Stimulated activated CD4-positive, alpha-beta T cell treated with anti-CD3 and anti-CD28 coated beads, Interleukin-2, amount 100 ng/mL, for 4 hours (primary cell): ENCODE measurements around the gene BRF1.
"Not testable (repeated sequence)": the region's sequence is repeated elsewhere in the genome, so short reads cannot be mapped to it uniquely, and the experiment has no call there.

Experiments used
- DNase-seq: peaks from one replicate; pipeline ENCODE4 v3.0.0-alpha.2; 2020; ENCODE audit warnings: low read depth

BRF1 gene

GRCh38 chr14:105290621-105291346, 10.0 kb downstream of the BRF1 start:
- no peak for DNase-seq

DNA sequence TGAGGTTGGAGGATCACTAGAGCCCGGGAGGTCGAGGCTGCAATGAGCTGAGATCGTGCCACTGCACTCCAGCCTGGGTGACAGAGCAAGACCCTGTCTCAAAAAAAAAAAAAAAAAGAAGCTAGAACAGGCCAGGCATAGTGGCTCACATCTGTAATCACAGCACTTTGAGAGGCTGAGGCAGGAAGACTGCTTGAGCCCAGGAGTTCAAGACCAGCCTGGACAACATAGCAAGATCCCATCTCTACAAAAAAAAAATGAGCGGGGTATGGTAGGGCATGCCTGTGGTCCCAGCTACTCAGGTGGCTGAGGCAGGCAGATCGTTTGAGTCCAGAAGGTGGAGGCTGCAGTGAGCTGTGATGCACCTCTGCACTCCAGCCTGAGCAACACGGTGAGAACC, 11.9 kb downstream of the BRF1 start:
- DNase-seq, result not testable (repeated sequence)

DNA sequence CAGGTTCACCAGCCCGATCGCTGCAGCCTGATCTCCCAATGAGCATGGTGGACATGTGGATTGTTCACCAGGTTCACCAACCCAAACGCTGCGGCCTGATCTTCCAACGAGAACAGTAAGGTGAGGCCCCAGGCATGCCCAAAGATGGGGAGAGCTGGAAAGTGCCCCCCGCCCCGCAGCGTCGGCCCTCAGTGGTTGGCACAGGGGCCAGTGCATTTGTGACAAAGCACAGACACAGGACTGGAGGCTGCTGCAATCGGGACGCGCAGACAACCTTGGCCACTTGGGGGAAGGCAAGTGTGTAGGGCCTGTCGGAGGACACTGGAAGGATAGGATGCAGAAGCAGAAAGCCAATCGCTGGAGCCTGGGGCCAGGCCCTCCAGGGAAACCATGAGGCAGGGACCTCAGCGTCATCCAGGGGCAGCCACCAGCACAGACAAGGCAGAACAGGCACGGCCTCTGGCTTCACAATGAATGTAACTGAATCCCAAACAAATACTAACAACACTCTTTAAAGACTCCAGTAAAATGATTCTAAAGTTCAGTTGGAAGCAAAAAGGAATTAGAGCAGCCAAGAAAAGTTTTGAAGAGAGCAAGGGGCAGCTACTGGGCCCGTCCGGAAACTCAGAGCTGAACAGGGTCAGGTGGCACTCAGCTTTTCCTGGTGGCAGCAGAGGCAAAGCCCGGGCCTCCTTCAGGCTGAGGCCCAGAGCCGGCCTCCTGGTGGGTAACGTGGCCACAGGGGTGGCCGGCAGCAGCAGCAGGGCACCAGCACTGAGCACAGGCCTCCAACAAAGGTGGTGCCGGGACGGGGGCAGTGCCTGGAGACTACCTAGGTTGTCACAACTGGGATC, 13.3 kb downstream of the BRF1 start:
- DNase-seq, result no peak

- DNase-seq, result no peak
These were observed 14.0 kb downstream of the BRF1 start for GRCh38 chr14:105286759-105287144.

- DNase-seq, result no peak
These were observed 15.6 kb downstream of the BRF1 start for GRCh38 chr14:105285174-105285573.

GRCh38 chr14:105283899-105284298, 16.9 kb downstream of the BRF1 start:
- no peak for DNase-seq

GRCh38 chr14:105283028-105283427, 17.8 kb downstream of the BRF1 start:
- no peak for DNase-seq

DNA sequence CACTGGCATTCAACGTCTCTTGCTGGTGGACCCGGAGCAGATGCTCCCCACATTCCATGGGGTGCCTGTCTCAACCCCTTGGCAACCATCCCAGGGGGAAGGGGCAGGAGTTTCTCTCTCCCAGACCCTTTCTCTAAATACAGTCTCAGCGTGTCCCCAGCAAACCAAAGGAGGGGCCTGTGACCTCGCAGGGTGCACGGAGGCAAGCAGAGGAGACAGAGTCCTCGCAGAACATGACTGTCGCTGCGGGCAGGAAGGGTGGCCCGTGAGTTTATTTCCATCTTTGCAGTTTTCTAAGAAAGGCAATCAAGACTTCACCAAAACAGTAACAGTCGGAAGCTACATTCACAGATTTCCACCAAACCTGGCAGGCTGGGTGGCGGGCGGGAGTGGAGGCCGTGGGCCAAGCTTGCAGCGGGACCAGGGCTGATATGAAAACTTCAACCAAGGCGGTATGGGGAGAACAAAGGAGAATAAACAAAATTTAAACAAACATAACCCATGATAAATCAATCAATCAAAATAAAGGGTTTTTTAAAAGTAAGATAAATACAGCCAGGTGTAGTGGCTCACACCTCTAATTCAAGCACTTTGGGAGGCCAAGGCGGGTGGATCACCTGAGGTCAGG, 18.6 kb downstream of the BRF1 start:
- DNase-seq, result no peak

DNA sequence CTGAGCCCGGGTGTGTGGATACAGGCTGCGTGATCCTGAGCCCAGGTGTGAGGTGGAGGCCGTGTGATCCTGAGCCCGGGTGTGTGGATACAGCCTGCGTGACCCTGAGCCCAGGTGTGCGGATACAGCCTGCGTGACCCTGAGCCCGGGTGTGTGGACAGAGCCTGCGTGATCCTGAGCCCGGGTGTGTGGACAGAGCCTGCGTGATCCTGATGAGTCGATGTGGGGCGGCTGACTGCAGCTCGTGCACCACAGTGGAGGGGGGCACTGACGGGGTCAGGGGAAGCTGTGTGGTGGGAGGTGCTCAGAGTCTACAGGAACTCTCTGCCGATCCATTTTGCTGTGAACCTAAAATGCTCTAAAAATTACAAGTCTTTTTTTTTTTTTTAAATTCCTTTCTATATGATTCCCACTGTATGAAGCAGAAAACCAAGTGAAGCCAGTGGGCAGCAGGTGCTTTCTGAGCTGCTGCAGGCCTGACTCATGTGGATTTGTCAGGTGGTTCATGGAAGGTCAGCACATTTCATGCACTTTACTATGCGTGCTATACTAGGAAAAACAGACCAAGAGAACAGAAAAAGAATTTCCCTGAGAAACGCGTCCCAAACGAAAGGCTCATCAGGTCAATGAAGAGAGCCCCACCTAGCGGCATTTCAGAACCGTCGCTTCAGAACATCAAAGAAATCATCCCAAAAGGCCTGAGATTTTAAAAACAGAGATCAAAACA, 19.3 kb downstream of the BRF1 start:
- DNase-seq, result no peak

DNA sequence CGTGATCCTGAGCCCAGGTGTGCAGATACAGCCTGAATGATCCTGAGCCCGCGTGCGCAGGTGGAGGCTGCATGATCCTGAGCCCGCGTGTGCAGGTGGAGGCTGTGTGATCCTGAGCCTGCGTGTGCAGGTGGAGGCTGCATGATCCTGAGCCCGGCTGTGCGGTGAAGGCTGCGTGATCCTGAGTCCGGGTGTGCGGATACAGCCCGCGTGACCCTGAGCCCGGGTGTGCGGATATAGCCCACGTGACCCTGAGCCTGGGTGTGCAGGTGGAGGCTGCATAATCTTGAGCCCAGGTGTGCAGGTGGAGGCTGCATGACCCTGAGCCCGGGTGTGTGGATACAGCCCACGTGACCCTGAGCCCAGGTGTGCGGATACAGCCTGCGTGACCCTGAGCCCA, 20.3 kb downstream of the BRF1 start:
- no peak for DNase-seq

- DNase-seq, result no peak
These were observed 21.0 kb downstream of the BRF1 start for GRCh38 chr14:105279642-105280361.

- not testable (repeated sequence) for DNase-seq
These were observed 23.4 kb downstream of the BRF1 start for GRCh38 chr14:105277448-105277847.

DNA sequence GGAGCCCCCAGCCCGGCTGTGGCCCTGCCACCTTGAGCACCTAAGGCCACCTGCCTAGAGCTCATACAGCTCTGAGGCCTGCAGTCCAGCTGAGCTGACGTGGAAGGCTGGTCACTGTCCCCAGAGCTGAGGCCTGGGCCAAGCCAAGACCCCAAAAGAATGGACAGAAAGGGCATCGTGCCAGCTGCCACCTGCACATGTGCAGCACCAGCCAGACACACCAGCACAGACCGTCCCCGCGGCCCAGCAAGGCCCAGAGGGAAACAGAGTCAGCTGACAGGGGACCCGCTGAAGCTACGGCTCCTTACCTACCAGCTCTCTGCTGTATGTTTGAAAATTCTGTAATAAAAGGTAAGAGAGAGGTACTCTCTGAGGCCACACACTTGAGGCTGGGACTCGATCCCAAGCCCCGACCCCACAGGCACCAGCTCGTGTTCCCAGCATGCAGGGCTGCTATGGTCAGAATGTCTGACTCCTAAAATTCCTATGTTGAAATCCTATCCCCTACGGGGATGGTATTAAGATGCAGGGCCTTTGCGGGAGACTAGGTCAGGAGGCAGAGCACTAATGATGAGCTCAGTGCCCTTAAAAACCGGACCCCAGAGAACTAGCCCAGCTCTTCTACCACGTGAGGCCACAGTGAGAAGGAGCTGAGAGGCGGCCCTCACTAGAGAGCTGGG, 25.4 kb downstream of the BRF1 start:
- no peak for DNase-seq

GRCh38 chr14:105274637-105275036, 26.2 kb downstream of the BRF1 start:
- no peak for DNase-seq

DNA sequence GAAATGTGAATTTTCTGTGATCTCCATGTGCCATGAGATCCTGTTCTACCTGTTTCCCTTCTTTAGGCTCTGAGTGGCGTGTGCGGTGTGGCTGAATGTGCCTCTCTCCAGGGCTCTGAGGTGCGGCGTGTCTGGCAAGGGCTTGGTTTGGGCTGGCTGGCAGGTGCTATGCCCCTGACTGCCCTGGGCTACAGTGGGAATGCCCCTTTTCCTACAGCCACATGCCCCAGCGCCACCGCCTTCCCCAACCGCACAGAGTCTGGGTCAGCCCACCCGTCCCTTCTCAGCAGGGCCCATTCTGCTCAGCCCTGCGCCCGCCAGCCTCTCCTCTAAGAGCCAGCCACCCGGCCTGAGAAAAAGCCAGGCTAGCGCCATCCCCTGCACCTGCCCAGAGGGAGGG, 27.7 kb downstream of the BRF1 start:
- DNase-seq, result no peak

GRCh38 chr14:105272623-105273022, 28.2 kb downstream of the BRF1 start:
- DNase-seq, result no peak

- no peak for DNase-seq
These were observed 29.4 kb downstream of the BRF1 start for GRCh38 chr14:105271224-105271890.

DNA sequence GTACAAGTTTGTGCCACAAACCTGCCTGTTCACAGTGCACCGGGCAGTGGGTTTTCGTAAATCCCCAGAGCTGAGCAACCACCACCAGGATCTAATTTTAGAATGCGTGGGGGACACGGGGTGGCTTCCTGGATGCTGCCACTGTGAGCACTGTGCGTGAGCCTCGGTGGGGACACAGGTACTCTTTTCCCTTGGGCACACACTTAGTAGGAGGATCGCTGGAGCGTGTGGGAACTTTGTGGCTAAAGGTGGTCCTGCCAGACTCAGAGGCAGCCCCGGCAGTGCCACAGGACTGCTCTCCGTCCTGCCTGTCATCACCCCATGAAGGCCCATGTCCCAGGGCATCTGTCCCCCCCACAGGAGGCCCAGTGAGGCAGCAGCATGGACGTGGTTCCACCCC, 31.4 kb downstream of the BRF1 start:
- DNase-seq, result no peak

DNA sequence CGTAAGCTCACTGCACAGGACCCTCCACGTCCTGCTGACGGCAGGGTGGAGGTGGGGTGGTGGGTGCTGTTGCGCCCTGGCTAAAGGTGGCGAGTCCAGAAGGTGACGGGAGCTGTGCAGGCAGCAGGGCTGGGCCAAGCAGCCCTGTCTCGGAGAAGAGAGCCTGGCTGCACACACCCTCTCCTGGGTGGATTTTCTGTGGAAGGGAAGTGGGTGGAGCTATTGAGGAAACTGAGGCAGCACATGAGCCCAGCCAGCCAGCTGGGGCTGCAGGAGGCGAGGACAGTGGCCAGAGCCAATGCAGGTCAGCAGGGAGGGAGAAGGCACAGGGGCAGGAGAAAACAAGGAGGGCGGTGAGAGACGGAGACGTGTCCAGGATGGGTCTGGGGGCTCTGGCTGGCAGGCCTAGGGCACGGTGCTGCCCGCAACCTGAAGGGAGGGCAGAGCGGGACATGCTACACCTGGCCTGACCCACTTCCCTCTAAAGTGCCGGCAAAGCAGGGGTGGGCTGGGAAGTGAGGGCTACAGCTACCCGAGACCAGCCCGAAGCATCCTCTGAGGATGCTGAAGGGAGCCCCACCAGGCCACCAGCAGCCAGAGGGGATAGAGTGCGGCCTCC, 32.0 kb downstream of the BRF1 start:
- no peak for DNase-seq
